ENCODE results near the gene FNDC7.
"Not testable (repeated sequence)": the region's sequence is repeated elsewhere in the genome, so short reads cannot be mapped to it uniquely, and the experiment has no call there.

The FNDC7 gene, protein sequence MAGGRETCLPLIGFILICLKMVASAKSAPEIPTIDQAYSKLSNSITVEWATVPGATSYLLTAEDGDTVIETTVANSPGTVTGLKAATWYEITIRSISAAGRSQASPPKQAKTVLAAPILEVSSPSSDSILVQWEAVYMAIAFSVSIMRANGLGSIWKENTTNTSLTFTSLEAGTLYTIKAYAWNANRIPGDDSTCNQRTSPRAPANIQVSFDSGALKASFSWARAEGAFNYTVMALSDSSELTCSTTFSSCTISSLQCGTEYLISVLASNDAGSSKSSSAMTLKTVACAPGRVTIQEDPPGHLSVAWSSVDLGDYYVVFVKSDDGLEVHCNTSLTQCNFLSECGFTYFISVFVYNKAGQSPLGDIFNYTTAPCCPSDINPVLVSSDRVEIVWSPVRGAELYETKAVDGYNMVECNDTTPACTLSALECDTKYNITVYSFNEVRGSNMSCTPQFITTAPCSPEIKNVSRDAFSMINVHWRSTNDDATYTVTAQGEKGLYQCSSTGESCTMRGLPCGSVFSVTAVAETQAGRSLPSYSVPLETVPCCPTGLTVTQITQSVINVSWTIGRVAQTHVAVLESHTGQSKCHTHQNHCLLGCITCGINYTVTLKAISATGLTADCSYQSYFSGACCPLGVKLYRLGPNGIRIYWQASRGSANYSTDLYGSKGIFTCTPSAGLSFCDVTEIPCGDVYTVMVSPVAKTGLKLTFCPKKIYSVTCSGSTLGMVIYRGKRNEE

DNA sequence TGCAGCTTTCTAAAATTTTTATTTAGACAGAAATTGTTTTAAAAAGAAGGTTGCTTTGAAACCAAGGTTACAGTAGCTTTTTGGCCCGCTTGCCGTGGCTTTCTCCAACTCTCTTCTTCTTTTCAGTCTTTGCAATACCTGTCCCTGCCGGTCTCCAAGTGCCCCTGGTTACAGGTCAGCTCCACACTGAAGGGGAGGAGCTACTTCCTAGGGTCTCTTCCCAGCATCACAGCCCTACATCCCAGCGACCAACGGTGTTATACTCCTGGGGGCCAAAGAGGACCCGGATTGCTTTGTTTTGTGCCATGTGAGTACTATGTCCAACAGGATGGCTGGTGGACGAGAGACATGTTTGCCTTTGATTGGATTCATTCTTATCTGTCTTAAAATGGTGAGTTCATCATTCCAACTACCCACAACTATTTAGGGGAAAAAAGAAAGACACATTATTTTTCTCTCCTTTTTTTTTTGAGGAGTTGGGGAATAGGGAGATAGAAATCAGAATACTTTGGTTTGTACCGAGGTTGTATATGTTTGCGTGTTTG lies at the start of gene FNDC7:
FNDC7 (plus strand) TSS at position 303 of the 545 bp plus-strand sequence; CDS start at position 329, 26 bp downstream.
- intact Hi-C loops (cut with DNase I), result no loop called here
- DNase-seq, result no peak

DNA sequence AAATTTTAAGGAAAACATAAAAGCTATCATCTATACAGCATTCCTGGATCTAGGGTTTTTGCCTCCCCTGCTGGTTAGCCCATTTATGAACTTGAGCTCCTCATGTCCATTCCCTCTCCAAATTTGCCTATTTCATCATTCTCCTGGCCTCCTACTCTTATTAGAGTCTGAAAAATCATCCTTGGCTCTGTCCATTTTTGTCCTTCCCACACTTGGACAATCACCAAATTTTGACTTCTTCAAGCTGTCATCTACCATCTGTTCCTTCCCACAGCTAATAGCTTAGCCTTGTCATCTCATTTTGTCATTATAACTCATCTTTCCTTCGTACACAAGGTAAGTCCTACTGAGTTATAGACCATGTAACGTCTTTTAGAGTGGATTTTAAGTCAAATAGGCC lies 49.6 kb upstream of the FNDC7 start:
- intact Hi-C loops (cut with DNase I), result no loop called here
- peak in 1 of 42 donors; percentile 2 for DNase-seq

DNA sequence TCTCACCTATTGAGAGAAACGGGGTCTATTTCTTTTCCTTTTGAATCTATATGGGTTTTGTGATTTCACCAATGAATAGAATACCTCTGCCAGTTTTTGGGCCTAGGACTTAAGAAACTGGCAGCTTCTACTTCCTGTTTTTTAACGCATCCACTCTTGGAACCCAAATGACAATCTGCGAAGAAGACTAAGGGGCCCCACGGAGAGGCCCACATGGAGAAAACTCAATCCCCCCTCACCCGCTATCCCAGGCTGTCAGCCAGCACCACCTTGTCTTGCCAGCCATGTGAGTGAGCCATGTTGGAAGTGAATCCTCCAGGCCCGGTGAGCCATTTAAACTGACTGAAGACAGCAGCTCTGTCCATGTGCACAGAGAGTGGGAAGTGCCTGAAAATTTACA lies 48.2 kb upstream of the FNDC7 start:
- DNase-seq, result peak in 1 of 42 donors; percentile 33
- intact Hi-C loops (cut with DNase I), result no loop called here

DNA sequence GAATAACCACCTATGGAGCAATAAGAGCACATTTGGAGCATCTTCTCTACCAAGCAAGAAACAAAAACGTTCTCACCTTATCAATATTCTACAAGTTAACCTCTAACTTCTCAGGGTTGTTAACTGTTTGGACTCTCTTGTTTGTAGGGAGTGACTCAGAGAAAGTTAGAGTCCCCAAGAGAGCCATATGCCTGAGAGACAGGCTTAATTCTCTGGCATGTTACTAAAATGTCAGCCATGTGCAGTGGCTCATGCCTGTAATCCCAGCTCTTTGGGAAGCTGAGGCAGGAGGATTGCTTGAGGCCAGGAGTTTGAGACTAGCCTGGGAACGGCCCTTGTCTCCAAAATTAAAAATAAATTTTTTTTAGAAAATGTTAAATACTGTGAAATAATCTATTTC lies 47.6 kb upstream of the FNDC7 start:
- intact Hi-C loops (cut with DNase I), result no loop called here
- no peak for DNase-seq

DNA sequence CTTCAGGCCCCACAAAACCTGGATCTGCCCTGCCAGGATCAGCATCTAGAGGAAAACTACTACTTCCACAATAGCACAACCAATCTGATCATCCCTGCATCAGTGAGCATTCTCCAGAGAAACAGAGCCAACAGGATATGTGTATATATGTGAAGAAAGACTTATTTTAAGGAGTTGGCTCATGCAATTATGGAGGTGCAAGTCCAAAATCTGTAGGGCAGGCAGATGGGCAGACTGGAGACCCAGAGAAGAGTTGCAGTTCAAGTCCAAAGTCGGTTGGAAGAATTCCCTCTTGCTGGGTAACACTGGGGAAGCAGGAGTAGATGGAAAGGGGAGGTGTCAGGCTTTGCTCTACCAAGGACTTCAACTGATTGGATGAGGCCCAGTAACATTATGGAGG lies 46.9 kb upstream of the FNDC7 start:
- peak in 1 of 42 donors; percentile 8 for DNase-seq
- intact Hi-C loops (cut with DNase I), result no loop called here

DNA sequence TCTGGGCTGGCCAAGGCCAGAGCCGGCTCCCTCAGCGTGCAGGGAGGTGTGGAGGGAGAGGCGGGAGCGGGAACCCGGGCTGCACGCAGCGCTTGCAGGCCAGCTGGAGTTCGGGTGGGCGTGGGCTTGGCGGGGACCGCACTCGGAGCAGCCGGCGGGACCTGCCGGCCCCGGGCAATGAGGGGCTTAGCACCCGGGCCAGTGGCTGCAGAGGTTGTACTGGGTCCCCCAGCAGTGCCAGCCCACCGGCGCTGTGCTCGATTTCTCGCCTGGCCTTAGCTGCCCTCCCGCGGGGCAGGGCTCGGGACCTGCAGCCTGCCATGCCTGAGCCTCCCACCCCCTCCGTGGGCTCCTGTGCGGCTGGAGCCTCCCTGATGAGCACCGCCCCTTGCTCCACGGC lies 45.3 kb upstream of the FNDC7 start:
- intact Hi-C loops (cut with DNase I); DNase-seq: not testable (repeated sequence)

DNA sequence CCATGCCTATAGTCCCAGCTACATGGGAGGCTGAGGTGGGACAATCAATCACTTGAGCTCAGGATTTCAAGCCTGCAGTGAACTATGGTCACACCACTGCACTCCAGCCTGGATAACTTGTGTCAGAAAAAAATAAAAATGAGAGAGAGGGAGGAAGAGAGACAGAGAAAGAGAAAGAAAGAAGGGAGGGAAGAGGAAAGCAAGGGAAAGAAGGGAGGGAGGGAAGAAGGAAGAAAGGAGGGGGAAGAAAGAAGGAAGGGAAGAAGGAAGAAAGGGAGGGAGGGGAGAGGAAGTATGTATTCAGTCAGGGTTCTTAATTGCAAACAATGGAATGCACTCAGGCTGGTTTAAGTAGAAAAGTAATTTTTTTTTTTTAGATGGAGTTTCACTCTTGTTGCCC lies 43.9 kb upstream of the FNDC7 start:
- intact Hi-C loops (cut with DNase I), result no loop called here
- DNase-seq, result no peak

DNA sequence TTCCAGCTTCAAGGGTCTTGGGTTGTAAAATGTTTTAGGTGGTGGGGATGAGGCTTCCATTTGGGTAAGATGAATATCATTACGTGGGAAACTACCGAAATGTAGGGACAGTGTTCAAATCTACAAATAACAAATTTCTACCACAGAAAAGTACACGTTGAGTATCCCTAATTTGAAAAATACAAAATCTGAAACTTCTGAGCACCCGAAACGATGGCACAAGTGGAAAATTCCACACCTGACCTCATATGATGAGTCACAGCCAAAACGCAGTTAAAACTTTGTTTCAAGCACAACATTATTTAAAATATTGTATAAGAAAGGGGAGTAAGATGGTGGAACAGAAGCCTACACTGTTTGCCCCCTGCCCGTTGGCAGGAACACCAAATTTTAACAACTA lies 43.0 kb upstream of the FNDC7 start:
- no peak for DNase-seq
- intact Hi-C loops (cut with DNase I), result no loop called here

DNA sequence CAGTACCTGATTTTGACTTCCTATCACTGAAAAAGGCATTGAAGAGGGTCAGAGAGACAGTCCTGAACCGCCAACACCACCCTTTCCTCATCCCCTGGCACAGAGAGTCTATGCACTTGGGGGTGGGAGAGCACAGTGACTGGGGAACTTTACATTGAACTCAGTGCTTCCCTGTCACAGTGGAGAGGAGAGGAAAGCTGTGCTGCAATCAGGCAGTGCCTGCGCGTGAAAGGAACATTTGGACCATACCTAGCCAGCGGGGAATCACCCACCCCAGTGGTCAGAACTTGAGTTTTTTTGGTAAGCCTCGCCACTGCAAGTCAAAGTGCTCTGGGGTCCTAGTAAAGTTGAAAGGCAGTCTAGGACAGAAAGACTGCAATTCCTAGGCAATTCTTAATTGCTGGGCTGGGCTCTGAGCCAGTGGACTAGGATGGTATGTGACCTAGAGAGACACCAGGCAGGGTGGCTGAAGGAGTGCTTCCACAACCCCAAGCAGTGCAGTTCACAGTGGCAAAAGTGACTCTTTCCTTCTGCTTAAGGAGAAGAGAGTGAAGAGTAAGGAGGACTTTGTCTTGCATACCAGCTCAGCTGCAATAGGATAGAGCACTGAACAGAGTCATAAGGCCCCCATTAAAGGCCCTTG lies 42.5 kb upstream of the FNDC7 start:
- intact Hi-C loops (cut with DNase I), result no loop called here

DNA sequence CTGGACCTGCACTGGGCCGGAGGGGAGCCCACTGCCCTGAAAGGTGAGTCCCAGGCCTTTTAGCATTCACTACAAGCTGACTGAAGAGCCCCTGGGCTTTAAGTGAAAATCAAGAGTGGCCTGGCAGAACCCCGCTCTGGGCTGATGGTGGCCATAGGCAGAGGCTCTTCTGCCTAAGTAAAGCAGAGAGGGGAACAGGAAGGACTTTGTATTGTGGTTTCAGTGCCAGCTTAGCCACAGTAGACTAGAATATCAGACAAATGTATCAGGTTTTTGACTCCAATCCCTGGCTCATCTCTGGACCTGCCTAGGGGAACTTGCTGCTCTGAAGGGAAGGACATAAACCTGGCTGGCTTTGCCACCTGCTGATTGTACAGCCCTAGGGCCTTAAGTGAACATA lies 41.6 kb upstream of the FNDC7 start:
- no peak for DNase-seq
- intact Hi-C loops (cut with DNase I), result no loop called here

More for the DNA sequence above, 42.5 kb upstream of the FNDC7 start:
- DNase-seq, result no peak

DNA sequence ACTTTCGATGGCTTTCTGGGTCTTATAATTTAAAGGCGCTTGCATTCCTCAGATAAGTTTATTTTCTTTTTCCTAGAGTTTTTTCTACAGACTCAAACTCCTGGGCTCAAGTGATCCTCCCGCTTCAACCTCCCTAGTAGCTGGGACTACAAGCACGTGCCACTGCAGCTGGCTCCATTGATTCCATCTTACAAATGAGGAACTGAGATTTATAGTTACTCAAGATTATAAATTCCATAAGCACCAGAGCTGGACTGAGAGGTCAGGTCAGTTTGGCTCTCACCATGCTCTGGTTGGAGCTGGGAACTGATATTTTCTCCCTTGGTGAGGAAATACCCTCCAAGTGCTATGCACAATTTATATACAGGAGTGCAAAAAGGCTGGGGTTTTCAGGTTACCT lies 34.0 kb upstream of the FNDC7 start:
- intact Hi-C loops (cut with DNase I), result no loop called here
- DNase-seq, result no peak

DNA sequence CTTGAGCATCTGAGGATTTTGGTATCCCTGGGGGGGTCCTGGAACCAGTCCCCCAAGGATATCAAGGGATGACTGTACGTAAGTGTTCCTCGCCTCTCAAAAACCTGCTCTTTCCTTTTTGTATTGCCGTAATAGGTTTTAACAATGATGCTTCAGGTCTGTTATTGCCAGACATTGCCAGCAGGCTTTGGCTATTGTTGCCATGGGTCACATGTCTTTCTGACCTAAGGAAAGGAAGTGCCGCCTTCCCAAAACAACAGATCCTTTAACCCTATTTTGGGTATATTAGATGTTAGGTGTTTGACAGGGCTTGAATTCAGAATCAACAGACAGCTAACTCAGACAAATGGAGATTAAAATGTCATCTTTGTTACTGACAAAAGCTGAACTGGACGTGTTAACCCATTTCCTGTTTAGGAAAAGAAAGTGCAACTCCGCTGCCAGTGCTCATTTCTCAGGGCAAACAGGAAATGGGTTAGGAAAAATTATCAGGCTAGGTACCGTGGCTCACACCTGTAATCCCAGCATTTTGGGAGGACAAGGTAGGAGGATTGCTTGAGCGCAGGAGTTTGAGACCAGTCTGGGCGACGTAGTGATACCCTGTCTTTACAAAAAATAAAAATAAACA lies 33.0 kb upstream of the FNDC7 start:
- intact Hi-C loops (cut with DNase I), result no loop called here
- DNase-seq, result no peak

DNA sequence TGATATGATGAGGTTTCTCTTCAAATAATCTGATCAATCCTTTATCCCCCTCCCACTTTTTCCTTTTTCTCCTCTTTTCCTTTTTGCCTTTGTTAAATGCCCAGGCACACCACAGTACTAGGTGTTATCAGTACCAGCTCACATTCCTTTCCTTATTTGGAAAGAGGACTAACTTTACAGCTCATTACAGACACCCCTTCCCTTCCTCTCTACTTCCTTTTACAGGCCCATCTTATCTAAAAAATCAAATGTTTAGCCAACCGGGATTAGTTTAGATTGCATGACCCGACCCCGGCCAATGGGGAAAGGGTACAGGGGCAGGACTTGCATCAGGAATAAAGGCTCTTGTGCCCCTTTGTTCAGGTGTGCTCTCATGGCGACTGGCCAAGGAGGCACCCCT lies 31.0 kb upstream of the FNDC7 start:
- intact Hi-C loops (cut with DNase I); DNase-seq: not testable (repeated sequence)

DNA sequence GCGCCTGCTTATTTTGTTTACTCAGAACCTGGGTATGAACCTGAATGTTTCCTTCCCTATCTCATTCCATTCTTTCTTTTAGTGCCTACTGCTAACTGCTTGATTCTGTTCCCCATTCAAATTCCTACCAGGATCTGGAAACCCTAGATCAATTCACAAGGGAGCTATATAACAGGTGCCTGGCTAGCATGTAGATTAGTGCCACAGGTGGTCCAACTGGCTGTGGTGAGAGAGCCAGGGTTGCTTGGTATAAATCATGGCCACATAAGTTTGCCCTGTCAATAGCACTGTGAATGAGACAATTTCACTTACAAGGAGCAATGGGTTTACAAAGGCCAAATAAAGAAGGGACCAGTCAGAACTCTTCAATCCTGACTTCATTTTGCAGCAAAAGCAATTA lies 27.2 kb upstream of the FNDC7 start:
- no peak for DNase-seq
- intact Hi-C loops (cut with DNase I), result no loop called here

DNA sequence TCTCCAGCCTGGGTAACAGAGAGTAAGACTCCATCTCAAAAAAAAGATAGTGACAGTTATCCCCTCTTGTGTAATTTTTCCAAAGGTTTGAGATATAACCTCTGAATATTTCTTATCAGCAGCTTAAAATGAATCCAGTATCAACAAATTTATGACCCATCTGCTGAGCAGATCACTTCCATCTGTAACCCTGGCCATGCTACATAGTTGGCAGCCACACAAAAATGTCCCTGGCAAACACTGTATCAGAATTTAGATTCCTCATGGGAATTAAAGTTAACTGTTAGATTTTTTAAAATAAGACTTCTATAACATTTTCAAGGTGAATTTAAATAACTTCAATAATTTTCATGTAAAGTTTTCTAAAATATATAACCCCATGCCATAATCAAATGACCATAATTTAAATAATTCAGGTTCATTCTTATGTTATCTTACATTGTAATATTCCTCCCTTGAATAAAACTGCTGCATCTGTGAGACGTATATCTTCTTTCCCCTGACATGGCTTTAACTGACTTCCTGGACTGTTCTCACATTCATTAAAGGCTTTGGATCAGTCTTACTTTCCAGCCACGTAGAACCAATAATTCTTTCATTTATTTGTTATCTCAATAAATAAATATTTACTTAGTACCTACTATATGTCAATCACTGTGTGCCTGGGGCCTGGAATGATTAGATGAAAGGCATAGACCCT lies 25.9 kb upstream of the FNDC7 start:
- intact Hi-C loops (cut with DNase I), result no loop called here
- DNase-seq, result no peak

DNA sequence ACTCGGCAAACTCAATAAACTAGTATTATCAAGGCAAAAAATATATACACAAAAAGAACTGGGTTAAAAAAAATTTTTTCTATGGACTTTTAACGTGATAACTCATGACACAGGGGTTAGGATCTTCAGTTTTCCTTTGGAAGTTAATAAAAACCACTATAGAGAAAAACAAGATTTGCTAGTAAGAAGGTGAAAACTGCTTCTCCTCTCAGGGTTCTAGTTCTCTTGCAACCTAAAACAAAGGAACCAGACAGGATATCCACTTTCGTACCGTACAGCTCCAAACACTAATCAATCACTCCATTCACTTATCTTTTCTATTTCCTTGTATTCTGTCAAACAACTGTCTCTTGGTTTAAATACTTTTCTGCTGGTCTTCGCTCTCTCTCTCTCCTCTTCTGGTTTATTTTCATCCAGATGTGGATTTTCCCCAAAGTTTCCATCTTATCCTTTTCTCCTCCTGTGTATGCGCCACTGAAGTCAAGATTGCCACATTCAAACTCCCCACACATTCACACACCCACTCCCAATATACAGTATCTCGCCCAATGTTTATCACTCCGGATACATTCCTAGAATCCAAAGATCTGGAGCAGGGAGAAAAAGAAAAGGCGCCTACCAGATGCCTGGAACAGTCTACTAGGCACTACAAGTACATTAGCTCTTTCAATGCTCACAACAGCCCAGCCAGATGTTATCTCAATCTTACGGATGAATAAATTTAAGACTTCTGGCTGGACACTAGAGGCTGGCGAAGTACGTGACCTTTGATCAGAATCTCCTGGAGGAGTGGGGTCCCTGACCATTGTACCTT lies 21.4 kb upstream of the FNDC7 start:
- intact Hi-C loops (cut with DNase I), result loop anchor here (10.0 kb wide), 1 partner anchor 203 kb away; no protein-coding TSS in a partner anchor
- DNase-seq, result no peak

DNA sequence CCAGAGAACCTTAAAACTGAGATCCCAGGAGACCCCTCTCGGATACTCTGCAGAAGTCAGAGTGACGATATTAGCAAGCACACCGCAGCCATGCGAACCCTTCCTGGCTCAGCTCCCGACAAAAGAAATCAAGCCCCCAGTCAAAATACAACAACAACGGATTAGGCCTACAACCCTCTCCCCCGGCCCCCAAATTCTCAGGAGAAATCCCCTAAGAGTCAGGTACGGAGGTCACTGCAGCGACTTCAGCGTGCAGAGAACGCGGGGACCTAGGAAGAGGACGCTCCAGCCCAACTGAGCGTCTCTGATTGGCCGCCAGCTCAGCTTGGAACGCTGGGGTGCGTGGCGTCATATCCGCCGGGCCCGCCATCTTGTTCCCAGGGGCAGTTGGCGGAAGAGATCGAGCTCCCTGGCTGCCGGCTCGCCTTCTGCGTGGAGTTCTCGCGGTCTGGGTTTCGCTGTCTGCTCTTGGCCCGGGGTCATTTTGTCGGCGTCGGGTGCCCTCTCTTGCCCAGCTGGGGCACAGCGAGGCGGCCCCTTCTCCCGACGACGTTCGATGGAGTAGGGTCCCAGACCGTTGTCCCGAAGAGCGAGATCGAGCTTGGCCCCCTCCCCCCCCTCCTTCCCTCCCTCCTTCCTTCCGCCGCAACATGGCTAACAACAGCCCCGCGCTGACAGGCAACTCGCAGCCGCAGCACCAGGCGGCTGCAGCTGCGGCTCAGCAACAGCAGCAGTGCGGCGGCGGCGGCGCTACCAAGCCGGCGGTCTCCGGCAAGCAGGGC lies 20.6 kb upstream of the FNDC7 start, which contains the start of gene PRPF38B:
PRPF38B (plus strand) TSS at position 369 of the 782 bp plus-strand sequence; CDS start at position 651, 282 bp downstream.
- peak; percentile 92 to 99 (median 97) for DNase-seq
- intact Hi-C loops (cut with DNase I), result loop anchor here (2.0 to 10.0 kb wide), 3 partner anchors 31 to 203 kb away; partner anchors contain the start of genes HENMT1 and STXBP3

Measured in head of caudate nucleus (tissue), 42 donors.